Middle frontal gyrus (tissue), 1 donor: ENCODE results near the gene KLHL7.
"Not testable (repeated sequence)": the region's sequence is repeated elsewhere in the genome, so short reads cannot be mapped to it uniquely, and the experiment has no call there.

Source experiments
- DNase-seq: peaks from one replicate; pipeline ENCODE4 v3.0.0-alpha.2; 2015; ENCODE audit warnings: low spot score; ENCODE audit errors: extremely low spot score

KLHL7 gene

GRCh38 chr7:23213755-23214154 is 108.2 kb downstream of the KLHL7 start:
- DNase-seq: no peak

- no peak for DNase-seq
Measured at GRCh38 chr7:23214423-23214822, 108.8 kb downstream of the KLHL7 start.

- DNase-seq: no peak
Measured at GRCh38 chr7:23214938-23215337, 109.4 kb downstream of the KLHL7 start.

GRCh38 chr7:23216021-23216420 is 110.4 kb downstream of the KLHL7 start:
- DNase-seq: no peak

- no peak for DNase-seq
Measured at GRCh38 chr7:23218196-23218595, 112.6 kb downstream of the KLHL7 start.

GRCh38 chr7:23220690-23221305 is 115.2 kb downstream of the KLHL7 start:
- no peak for DNase-seq

GRCh38 chr7:23222439-23223030 is 117.0 kb downstream of the KLHL7 start:
- DNase-seq: no peak

- not testable (repeated sequence) for DNase-seq
Measured at GRCh38 chr7:23224364-23224763, 118.8 kb downstream of the KLHL7 start.

GRCh38 chr7:23226844-23227450 is 121.4 kb downstream of the KLHL7 start:
- peak; percentile 44 for DNase-seq
